HCT116 (cell line): ENCODE results near the gene DHX16. TPM values are rescaled to one million over a fixed set of nuclear protein-coding genes. Genes with fewer than 3 reads are reported as not detected.

Experiments
- ATAC-seq: fragments of 200-7000 bp; cut with Tn5 transposase; 2 replicates; pipeline ENCODE4 v1.9.1; 2020; ENCODE audit warnings: mild to moderate bottlenecking, moderate library complexity
- BruUV-seq: library from RNA; stranded (reverse); fragments of 400-500 nt; replicated peaks from 2 replicates; lab custom pipeline; 2021; lab: Mats Ljungman, UMichigan
- CTCF ChIA-PET: fragments of 300-600 bp; sonication (Branson Sonifier 250); formaldehyde crosslinking; loops from one replicate; lab custom pipeline; 2021; ENCODE audit warnings: antibody characterized with exemption; lab: Charles Lee
- POLR2A ChIA-PET: fragments of 300-600, 350-600 bp; sonication (Branson Sonifier 250); formaldehyde crosslinking; loops from one replicate; lab custom pipeline; 2021; ENCODE audit warnings: antibody characterized with exemption; lab: Charles Lee
- RAD21 ChIA-PET, 2 experiments: fragments of 300-600 bp; sonication (Branson Sonifier 250); formaldehyde crosslinking; loops; one replicate each; lab custom pipeline; 2023; ENCODE audit warnings: low total read pairs in 2 of 2; ENCODE audit not compliant: uncharacterized antibody in 2 of 2, unreplicated experiment in 2 of 2, low non-redundant PET in 1 of 2; lab: Charles Lee
- DNase-seq: peaks from one replicate; pipeline ENCODE4 v3.0.0-alpha.2; 2010; ENCODE audit warnings: low read depth, low spot score
- H2AFZ ChIP-seq: fragments of 200-600 bp; shearing (Covaris generic), sonication (generic); 2 replicates; pipeline ENCODE4 v1.6.1; 2017; ENCODE audit warnings: low read depth, mixed run types, mixed read lengths, antibody characterized with exemption, low read length; ENCODE audit not compliant: poor library complexity, severe bottlenecking
- H3K27ac ChIP-seq: 2 replicates; pipeline ENCODE4 v1.5.1; 2012; ENCODE audit warnings: low read depth, low read length
- H3K27me3 ChIP-seq: fragments of 200-600 bp; sonication (generic); 2 replicates; pipeline ENCODE4 v1.6.1; 2016; ENCODE audit warnings: mixed run types, low read length, mixed read lengths; ENCODE audit not compliant: insufficient read depth
- H3K36me3 ChIP-seq, 2 experiments: fragments of 200-500 bp in 1 of 2; fragments of 200-600 bp in 1 of 2; sonication (Bioruptor generic) in 1 of 2; sonication (generic) in 1 of 2; 2 replicates each; pipeline versions ENCODE4 v1.5.1 to v1.6.1; 2014 to 2016; ENCODE audit warnings: low read length in 2 of 2, inconsistent platforms in 1 of 2, mixed read lengths in 1 of 2, mixed run types in 1 of 2; ENCODE audit not compliant: insufficient read depth in 2 of 2, control insufficient read depth in 1 of 2
- H3K4me1 ChIP-seq, 2 experiments: fragments of 200-600 bp in 1 of 2; sonication (generic) in 1 of 2; 2 replicates each; pipeline versions ENCODE4 v1.5.1 to v1.6.1; 2012 to 2017; ENCODE audit warnings: low read length in 2 of 2, inconsistent platforms in 1 of 2, mild to moderate bottlenecking in 1 of 2, mixed read lengths in 1 of 2, mixed run types in 1 of 2, moderate library complexity in 1 of 2; ENCODE audit not compliant: insufficient read depth in 2 of 2, control insufficient read depth in 1 of 2
- H3K4me2 ChIP-seq: fragments of 200-600 bp; sonication (generic); 2 replicates; pipeline ENCODE4 v1.6.1; 2017; ENCODE audit warnings: mixed run types, low read length, mixed read lengths
- H3K4me3 ChIP-seq, 2 experiments: fragments of 200-600 bp in 1 of 2; sonication (generic) in 1 of 2; replicated peaks in 1 of 2; 2 replicates each; pipeline ENCODE4 v1.5.1; 2011 to 2016; ENCODE audit warnings: low read length in 2 of 2, control low read depth in 1 of 2, low read depth in 1 of 2, mild to moderate bottlenecking in 1 of 2, mixed read lengths in 1 of 2, mixed run types in 1 of 2
- H3K79me2 ChIP-seq: fragments of 200-600 bp; sonication (generic); 2 replicates; pipeline ENCODE4 v1.6.1; 2017; ENCODE audit warnings: mild to moderate bottlenecking, mixed run types, low read length, moderate library complexity, mixed read lengths; ENCODE audit not compliant: insufficient read depth
- H3K9ac ChIP-seq: fragments of 200-600 bp; sonication (generic); 2 replicates; pipeline ENCODE4 v1.6.1; 2016; ENCODE audit warnings: low read length, mixed read lengths
- H3K9me2 ChIP-seq: fragments of 200-600 bp; sonication (generic), shearing (Covaris generic); 2 replicates; pipeline ENCODE4 v1.6.1; 2017; ENCODE audit warnings: mixed run types, mild to moderate bottlenecking, moderate library complexity; ENCODE audit not compliant: insufficient read depth
- H3K9me3 ChIP-seq, 2 experiments: fragments of 200-500 bp in 1 of 2; fragments of 200-600 bp in 1 of 2; sonication (Bioruptor generic) in 1 of 2; sonication (generic) in 1 of 2; 2 replicates each; pipeline ENCODE4 v1.6.1; 2014 to 2017; ENCODE audit warnings: low read length in 2 of 2, mixed read lengths in 2 of 2, inconsistent platforms in 1 of 2, low read depth in 1 of 2, mild to moderate bottlenecking in 1 of 2, mixed run types in 1 of 2, moderate library complexity in 1 of 2; ENCODE audit not compliant: control insufficient read depth in 1 of 2, insufficient read depth in 1 of 2
- H4K20me1 ChIP-seq: fragments of 200-600 bp; sonication (generic), shearing (Covaris generic); 2 replicates; pipeline ENCODE4 v1.6.1; 2017; ENCODE audit warnings: mixed run types, mild to moderate bottlenecking, moderate library complexity; ENCODE audit not compliant: insufficient read depth
- CBX3 ChIP-seq: IDR thresholded peaks from 2 replicates; pipeline ENCODE4 v1.6.1; 2012; ENCODE audit warnings: low read depth
- CEBPB ChIP-seq: IDR thresholded peaks from 2 replicates; pipeline ENCODE4 v1.6.1; 2012; ENCODE audit warnings: low read depth
- EGR1 ChIP-seq: IDR thresholded peaks from 2 replicates; pipeline ENCODE4 v1.6.1; 2012; ENCODE audit warnings: low read depth
- ELF1 ChIP-seq: IDR thresholded peaks from 2 replicates; pipeline ENCODE4 v1.6.1; 2012; ENCODE audit warnings: low read depth, borderline replicate concordance
- EZH2 ChIP-seq: fragments of 200-600 bp; sonication (generic); IDR thresholded peaks from 2 replicates; pipeline ENCODE4 v1.6.1; 2017; ENCODE audit warnings: antibody characterized with exemption, mixed run types
- EZH2phosphoT487 ChIP-seq: fragments of 200-600 bp; IDR thresholded peaks from 2 replicates; pipeline ENCODE4 v1.6.1; 2018; ENCODE audit warnings: antibody characterized with exemption, borderline replicate concordance
- FOSL1 ChIP-seq: IDR thresholded peaks from 2 replicates; pipeline ENCODE4 v1.6.1; 2012; ENCODE audit warnings: low read depth
- JUND ChIP-seq: IDR thresholded peaks from 2 replicates; pipeline ENCODE4 v1.6.1; 2012
- POLR2A ChIP-seq: IDR thresholded peaks from 2 replicates; pipeline ENCODE4 v1.7.0; 2011; ENCODE audit warnings: borderline replicate concordance; ENCODE audit not compliant: insufficient read depth, insufficient read length; ENCODE audit errors: extremely low read depth
- RAD21 ChIP-seq: IDR thresholded peaks from 2 replicates; pipeline ENCODE4 v1.6.1; 2012; ENCODE audit warnings: low read depth, mild to moderate bottlenecking
- SP1 ChIP-seq: IDR thresholded peaks from 2 replicates; pipeline ENCODE4 v1.6.1; 2012; ENCODE audit warnings: low read depth
- YY1 ChIP-seq: IDR thresholded peaks from 2 replicates; pipeline ENCODE4 v1.6.1; 2011; ENCODE audit warnings: low read length, low read depth, moderate library complexity, mild to moderate bottlenecking; ENCODE audit not compliant: insufficient replicate concordance; ENCODE audit errors: extremely low read depth
- ZFX ChIP-seq: fragments of 450-650 bp; IDR thresholded peaks from 2 replicates; pipeline ENCODE4 v1.6.1; 2017
- ZNF274 ChIP-seq: fragments of 200-500 bp; sonication (Bioruptor generic); IDR thresholded peaks from 2 replicates; pipeline ENCODE4 v1.6.1; 2014; ENCODE audit warnings: mild to moderate bottlenecking, low read depth, low read length, inconsistent platforms
- intact Hi-C: fragments of 100-400 bp; cut with micrococcal nuclease; formaldehyde crosslinking; loops from 2 replicates; pipeline ENCODE4 v1.10.0; 2022
- total RNA-seq: library from RNA; stranded (reverse); gene quantifications from one replicate; pipeline ENCODE4 v1.2.1, GENCODE V29; 2021; ENCODE audit not compliant: unreplicated experiment
- TF ChIP-seq, protein P1 (sequence below): IDR thresholded peaks from 2 replicates; pipeline ENCODE4 v1.6.1; 2012
- TF ChIP-seq, protein P2 (sequence below), 3 experiments: fragments of 200-600 bp in 1 of 3; sonication (generic) in 1 of 3; IDR thresholded peaks in 2 of 3; conservative IDR thresholded peaks in 1 of 3; 2 replicates each; pipeline ENCODE4 v1.5.1; 2012 to 2017; ENCODE audit warnings: low read depth in 2 of 3, low read length in 2 of 3, antibody characterized with exemption in 1 of 3, borderline replicate concordance in 1 of 3, control low read depth in 1 of 3, mild to moderate bottlenecking in 1 of 3, mixed read lengths in 1 of 3, mixed run types in 1 of 3, moderate library complexity in 1 of 3; ENCODE audit not compliant: insufficient read depth in 1 of 3
- TF ChIP-seq, protein P3 (sequence below): IDR thresholded peaks from 2 replicates; pipeline ENCODE4 v1.6.1; 2012

The DHX16 gene
- total RNA-seq, 1 experiment from 2014 or later: 46.0 TPM

DNA sequence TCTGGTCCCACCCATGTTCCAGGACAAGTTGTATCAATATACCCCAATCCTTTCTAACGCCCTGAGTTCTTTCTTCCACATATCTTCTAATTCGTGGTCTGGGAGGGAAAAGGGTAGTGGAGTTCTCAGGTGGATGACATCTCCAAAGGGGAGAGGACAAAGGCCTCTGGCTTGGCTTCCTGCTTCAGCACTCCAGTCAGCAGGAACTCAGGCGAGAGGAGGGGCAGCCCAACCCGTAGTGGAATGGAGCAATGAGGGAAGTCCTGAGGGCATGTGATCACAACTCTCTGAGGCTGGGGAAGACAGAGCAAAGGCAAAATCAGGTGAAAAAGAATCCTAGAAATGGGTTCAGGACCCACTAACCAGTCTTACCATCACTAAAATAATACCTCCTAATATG lies 27.5 kb upstream of the DHX16 start:
- POLR2A ChIA-PET: no interaction called here
- BruUV-seq: no TSS peak
- peaks cover 8 to 11% of the 10 kb centered on the region in 2 experiments for H3K4me1 ChIP-seq
- intact Hi-C loops: no loop called here
- H3K4me2 ChIP-seq: no peak overlapping the region
- no peak overlapping the region for H3K4me3 ChIP-seq
- RAD21 ChIA-PET: no interaction called here
- DNase-seq: no peak
- H3K27me3 ChIP-seq: no peaks in the 10 kb centered on the region
- ATAC-seq: no peak
- no peak overlapping the region for H2AFZ ChIP-seq
- no peak overlapping the region for H3K9ac ChIP-seq
- H3K9me3 ChIP-seq: no peaks in the 10 kb centered on the region
- H3K79me2 ChIP-seq: no peaks in the 10 kb centered on the region
- H3K27ac ChIP-seq: no peak overlapping the region
- H3K36me3 ChIP-seq: peaks cover 7 to 18% of the 10 kb centered on the region in 2 experiments; a peak in 3 of 4 replicates
- no peaks in the 10 kb centered on the region for H3K9me2 ChIP-seq
- TF ChIP-seq EZH2: no peak
- no peak for TF ChIP-seq POLR2A
- TF ChIP-seq, protein P1, sequence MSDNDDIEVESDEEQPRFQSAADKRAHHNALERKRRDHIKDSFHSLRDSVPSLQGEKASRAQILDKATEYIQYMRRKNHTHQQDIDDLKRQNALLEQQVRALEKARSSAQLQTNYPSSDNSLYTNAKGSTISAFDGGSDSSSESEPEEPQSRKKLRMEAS: no peak
- no peak for TF ChIP-seq ZFX
- TF ChIP-seq YY1: no peak
- TF ChIP-seq CBX3: no peak
- no peak for TF ChIP-seq ELF1
- no peak for TF ChIP-seq FOSL1
- TF ChIP-seq JUND: no peak
- TF ChIP-seq, all 23 proteins: peak for 0
- CTCF ChIA-PET: no interaction called here
- no peaks in the 10 kb centered on the region for H4K20me1 ChIP-seq

DNA sequence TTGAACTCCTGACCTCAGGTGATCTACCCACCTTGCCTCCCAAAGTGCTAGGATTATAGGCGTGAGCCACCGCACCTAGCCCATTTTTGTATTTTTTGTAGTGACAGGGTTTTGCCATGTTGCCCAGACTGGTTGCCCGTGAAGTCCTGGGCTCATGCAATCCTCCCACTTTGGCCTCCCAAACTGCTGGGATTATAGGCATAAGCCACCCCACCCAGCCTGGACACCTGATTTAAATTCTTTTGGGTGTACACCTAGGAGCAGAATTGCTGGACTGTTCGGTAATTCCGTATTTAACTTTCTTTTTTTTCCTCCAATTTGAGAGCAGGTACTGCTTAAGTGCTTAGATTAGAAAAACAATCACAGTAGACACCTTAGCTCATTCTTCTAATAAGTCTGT lies 23.6 kb upstream of the DHX16 start:
- H3K36me3 ChIP-seq: 0 out of 4 replicates have a peak, but pooled peaks cover 2 to 7% of the 10 kb centered on the region in 2 experiments
- peaks cover 17 to 24% of the 10 kb centered on the region in 2 experiments for H3K4me1 ChIP-seq
- H4K20me1 ChIP-seq: no peaks in the 10 kb centered on the region
- no peak overlapping the region for H3K27ac ChIP-seq
- CTCF ChIA-PET: no interaction called here
- H3K79me2 ChIP-seq: no peaks in the 10 kb centered on the region
- no peak overlapping the region for H2AFZ ChIP-seq
- intact Hi-C loops: no loop called here
- no peak for DNase-seq
- no peaks in the 10 kb centered on the region for H3K9me2 ChIP-seq
- no peak for TF ChIP-seq ZNF274
- no peak for TF ChIP-seq POLR2A
- no peak for TF ChIP-seq SP1
- no peak for TF ChIP-seq RAD21
- TF ChIP-seq, protein P1: no peak
- TF ChIP-seq, protein P2, sequence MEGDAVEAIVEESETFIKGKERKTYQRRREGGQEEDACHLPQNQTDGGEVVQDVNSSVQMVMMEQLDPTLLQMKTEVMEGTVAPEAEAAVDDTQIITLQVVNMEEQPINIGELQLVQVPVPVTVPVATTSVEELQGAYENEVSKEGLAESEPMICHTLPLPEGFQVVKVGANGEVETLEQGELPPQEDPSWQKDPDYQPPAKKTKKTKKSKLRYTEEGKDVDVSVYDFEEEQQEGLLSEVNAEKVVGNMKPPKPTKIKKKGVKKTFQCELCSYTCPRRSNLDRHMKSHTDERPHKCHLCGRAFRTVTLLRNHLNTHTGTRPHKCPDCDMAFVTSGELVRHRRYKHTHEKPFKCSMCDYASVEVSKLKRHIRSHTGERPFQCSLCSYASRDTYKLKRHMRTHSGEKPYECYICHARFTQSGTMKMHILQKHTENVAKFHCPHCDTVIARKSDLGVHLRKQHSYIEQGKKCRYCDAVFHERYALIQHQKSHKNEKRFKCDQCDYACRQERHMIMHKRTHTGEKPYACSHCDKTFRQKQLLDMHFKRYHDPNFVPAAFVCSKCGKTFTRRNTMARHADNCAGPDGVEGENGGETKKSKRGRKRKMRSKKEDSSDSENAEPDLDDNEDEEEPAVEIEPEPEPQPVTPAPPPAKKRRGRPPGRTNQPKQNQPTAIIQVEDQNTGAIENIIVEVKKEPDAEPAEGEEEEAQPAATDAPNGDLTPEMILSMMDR (IDR thresholded peaks at IDR 0.05 in 2 of 3, conservative IDR thresholded peaks at IDR 0.05 in 1 of 3; ENCODE audit: borderline replicate concordance in 1 of 3, insufficient read depth in 1 of 3, low read depth in 2 of 3, low read length in 2 of 3): no peak
- no peak for TF ChIP-seq EZH2
- TF ChIP-seq, protein P3, sequence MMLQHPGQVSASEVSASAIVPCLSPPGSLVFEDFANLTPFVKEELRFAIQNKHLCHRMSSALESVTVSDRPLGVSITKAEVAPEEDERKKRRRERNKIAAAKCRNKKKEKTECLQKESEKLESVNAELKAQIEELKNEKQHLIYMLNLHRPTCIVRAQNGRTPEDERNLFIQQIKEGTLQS: no peak
- no peak for TF ChIP-seq CEBPB
- TF ChIP-seq FOSL1: no peak
- TF ChIP-seq ELF1: no peak
- no peak for TF ChIP-seq EZH2phosphoT487
- TF ChIP-seq EGR1: no peak
- TF ChIP-seq, all 23 proteins: peak for 0
- no peaks in the 10 kb centered on the region for H3K9me3 ChIP-seq
- no peak overlapping the region for H3K9ac ChIP-seq
- POLR2A ChIA-PET: interaction anchor here (1.5 kb wide), 1 partner anchor 9 kb away, joined by 5 read pairs; no protein-coding TSS in a partner anchor
- RAD21 ChIA-PET: no interaction called here
- BruUV-seq: no TSS peak
- no peak for ATAC-seq
- H3K4me2 ChIP-seq: no peak overlapping the region
- H3K27me3 ChIP-seq: no peaks in the 10 kb centered on the region
- no peak overlapping the region for H3K4me3 ChIP-seq
